Stimulated activated CD8-positive, alpha-beta memory T cell treated with anti-CD3 and anti-CD28 coated beads, Interleukin-15, amount 100 ng/mL, for 1 hour (primary cell): ENCODE measurements around the gene ZNF235.
A peak's percentile ranks its signal among the peaks of the same experiment; 100 is the strongest.
"Not testable (repeated sequence)": the region's sequence is repeated elsewhere in the genome, so short reads cannot be mapped to it uniquely, and the experiment has no call there.

Source experiments
- DNase-seq: peaks from one replicate; pipeline ENCODE4 v3.0.0-alpha.2; 2020; ENCODE audit warnings: low read depth

Gene ZNF235

DNA sequence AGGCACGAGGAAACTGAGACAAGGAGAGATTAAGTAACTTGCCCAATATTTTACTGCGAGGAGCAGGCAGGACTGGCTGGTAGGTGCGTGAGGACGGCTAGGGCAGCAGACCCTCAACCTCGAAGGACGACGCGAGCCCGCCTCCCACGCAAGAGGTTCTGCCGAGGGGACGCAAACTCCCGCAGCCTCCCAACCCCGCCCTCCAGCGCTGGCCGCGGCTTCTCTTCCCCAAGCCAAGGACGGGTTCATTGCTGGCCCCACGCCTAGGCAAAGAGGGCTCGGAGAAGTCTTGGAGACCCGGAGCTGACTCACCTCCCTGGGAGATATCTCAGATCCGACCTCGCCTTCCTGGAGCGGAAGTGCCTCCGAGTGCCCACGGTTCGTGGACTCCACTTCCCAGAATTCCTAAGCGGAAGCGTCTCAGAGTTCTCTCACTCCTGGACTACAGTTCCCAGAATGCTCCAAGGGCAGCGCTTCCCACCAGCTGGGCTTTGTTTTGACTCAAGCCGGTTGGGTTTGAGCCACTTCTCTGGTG, at the start of gene ZNF235:
Gene ZNF235, minus strand, starts transcription at position 367 of the 535 bp plus-strand sequence. CDS start 1,621 bp downstream, outside the sequence.
- peak; percentile 43 for DNase-seq

DNA sequence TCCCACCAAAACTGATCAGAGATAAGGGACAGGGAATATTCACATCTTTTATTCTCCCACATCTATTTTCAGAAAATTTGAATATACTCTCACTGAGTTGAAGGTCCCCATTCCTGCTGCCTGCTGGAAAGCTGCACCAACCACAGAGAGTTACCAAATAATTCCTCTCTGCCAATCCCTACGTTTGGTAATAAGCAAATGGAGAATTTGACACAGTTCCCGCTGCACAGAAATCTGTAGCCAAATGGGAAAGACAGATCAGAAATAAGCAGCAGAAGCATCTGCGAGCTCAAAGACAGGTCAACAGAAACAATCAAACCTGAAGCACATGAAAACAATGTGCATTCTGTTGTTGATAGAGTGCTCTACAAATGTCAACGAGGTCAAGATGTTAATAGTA, 41.7 kb upstream of the ZNF235 start:
- DNase-seq = no peak

DNA sequence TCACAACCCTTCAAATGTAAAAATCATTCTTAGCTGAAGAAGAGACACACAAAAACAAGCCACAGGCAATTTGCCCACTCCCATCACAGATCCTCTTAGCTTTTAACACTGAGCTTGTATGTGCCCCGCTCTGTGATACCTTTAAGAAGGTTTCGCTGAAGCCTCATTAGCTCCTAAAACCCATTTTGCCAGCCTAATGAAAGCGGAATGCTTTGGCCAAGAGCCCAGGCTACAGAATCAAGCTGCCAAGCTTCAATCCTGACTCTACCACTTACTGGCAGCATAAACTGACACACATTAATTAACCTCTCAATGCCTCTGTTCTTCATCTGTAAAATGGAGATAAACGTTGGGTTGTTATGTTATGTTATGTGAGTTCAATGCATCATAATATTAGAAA, 41.1 kb upstream of the ZNF235 start:
- no peak for DNase-seq

- DNase-seq = no peak
These were observed 39.4 kb upstream of the ZNF235 start for GRCh38 chr19:44344255-44344654.

DNA sequence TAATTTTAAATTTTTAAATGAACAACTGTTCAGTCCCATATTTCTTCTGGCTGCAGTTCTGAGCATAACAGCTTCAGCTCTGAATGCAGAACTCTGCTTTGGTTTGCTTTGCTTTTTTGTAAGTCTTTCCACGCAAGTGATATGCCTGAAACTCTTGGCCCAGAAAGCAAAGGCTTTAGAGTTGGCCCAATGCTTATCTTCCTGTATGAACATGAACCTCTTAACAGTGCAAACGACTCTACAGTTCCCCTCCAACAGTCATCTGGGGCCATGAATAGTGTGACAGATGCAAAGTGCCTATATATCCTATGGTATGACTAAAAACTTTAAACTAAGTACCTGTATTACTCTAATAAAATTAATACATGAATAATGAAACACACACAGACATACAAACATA, 37.0 kb upstream of the ZNF235 start:
- DNase-seq = no peak

DNA sequence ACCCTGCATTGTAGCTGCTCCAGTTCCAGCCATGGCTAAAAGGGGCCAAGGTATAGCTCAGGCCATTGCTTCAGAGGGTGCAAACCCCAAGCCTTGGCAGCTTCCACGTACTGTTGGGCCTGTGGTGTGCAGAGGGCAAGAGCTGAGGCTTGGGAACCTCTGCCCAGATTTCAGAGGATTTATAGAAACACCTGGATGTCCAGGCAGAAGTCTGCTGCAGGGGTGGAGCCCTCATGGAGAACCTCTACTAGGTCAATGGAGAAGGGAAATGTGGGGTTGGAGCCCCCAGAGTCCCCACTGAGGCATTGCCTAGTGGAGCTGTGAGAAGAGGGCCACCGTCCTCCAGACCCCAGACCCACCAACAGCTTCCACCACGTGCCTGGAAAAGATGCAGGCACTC, 29.8 kb upstream of the ZNF235 start:
- DNase-seq = not testable (repeated sequence)

GRCh38 chr19:44332145-44332544, 27.3 kb upstream of the ZNF235 start:
- DNase-seq = no peak

DNA sequence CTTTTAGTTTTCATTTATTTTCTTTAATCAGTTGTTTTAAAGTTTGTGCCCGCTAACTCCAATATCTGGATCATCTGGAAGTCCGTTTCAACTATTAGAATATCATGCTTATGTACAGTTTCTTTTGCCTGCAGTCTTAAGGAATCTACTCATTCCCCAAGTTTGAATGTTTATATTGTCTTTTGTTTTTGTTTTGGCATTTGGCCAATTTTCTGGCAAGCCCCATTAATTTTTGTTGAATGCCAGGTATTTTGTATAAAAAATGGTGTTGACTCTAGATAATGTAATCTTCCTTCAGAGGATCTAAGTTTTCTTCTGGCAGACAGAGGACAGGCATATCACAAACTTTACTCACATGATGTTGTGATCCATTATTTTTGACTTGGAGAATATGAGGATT, 11.1 kb upstream of the ZNF235 start:
- no peak for DNase-seq

DNA sequence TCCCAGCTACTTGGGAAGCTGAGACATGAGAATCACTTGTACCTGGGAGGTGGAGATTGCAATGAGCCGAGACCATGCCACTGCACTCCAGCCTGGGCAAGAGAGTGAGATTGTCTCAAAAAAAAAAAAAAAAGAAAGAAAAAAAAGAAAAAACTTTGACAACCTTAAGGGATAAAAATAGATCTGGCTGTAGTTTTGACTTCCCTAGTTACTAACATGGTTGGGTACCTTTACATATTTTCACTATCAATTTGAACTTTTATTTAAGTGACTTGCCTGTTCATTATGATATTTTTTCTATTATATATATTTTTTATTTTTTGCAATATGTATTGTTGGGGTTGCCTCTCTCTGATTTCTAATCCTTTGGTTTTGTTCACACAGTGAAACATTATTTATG, 8.4 kb upstream of the ZNF235 start:
- DNase-seq = no peak

DNA sequence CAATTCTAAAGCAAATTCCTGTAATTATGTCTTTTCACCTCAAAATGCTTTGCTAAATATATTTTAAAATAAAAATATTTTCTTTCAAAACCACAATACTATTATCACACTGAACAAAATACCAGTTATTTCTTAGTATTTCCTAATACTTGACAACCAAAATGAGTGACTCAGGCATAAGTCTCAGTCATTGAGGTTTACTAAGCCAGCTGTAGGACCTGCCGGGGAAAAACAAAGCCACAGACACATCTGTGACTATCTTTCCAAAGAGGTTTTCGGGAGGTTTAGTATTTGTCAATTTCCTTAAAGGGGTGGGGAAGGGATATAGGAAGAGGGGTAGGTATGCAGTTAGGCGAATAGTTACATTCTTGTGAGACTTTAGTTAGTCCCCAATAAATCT, 3.2 kb upstream of the ZNF235 start:
- no peak for DNase-seq

GRCh38 chr19:44306283-44306682, 1.5 kb upstream of the ZNF235 start:
- DNase-seq = no peak

GRCh38 chr19:44305457-44305856, 632 bp upstream of the ZNF235 start:
- no peak for DNase-seq

DNA sequence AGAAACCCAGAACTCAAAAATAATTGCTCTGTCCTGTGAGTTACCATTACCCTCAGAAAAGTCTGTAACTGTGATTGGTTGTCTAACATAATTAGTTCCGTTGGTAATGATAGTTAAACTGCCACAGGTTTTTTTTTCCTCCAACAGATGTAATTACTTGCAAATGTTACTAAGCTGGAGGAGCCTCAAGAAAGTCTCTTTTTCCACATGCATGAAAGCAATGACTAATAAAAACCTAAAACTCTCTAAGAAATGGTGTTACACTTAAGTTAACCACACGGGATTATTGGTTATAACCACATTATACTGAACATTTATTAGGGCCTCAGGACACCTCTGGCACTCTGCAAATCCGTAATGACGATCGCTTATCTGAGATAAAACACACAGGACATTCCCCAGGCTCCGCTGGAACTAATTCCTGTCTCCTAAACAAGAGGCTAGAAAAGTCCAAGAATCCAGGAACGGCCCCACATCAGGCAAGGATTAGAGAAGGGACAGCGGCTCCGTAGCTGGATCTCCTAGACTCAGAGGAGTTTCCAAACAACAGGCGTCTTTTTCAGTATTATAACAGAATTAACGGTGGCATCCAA, 753 bp downstream of the ZNF235 start:
- DNase-seq = no peak

DNA sequence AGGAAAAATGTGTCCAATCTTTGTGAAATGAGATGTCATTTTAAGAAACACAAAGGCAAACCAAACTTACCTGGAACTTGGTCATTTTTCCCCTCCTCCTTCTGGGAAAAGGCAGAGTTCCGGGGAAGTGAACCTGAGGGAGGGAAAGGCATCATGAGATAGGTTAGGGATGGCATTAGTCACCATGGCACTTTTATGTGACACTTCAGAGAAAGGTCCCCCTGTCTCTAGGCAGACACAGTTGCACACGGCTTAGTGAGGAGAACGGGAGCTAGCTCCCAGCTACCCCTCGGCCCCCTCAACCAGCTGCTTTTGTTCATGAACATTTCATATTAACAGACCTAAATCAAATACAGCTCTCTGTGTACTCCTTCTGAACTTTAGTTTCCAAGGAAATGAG, 1.5 kb downstream of the ZNF235 start:
- no peak for DNase-seq

DNA sequence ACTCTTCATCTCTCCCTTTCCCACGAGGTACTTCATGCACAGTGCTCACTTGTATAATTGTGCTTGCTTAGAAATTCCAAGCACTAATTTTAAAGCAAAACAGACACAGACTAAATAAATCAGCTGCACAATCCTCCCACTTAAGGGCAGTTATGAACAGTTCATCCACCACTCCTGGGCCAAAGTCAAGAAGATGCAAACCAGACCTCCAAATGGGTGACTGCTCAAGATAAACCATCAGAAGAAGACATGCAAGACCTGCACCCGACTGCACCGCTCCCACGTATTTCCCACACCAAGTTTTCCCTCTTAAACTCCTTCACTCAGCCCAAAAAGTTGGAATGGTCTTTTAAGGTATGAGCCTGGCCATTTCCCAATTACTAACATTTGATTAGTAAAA, 19.9 kb downstream of the ZNF235 start:
- DNase-seq = no peak

DNA sequence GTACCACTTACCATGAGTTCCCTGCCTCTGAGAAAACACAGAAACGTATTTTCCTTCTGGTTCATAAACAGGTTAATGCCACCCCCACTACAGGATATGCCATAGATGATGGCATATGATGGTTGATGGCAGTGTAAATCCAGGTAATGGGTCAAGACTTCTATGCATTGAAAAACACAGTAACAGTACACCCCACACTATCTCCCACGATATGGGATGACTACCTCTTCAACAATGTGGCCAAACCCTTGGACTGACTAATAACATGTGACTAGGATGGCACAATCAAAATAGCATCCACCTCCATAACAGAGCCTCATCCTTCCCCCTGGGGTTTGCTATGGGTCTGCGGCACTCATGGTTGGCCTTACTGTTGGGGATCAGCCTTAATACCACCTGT, 22.0 kb downstream of the ZNF235 start:
- DNase-seq = no peak

- no peak for DNase-seq
These were observed 23.9 kb downstream of the ZNF235 start for GRCh38 chr19:44280916-44281315.

GRCh38 chr19:44278181-44278690, 26.6 kb downstream of the ZNF235 start:
- DNase-seq = no peak

GRCh38 chr19:44277331-44277730, 27.5 kb downstream of the ZNF235 start:
- no peak for DNase-seq

- no peak for DNase-seq
These were observed 44.0 kb downstream of the ZNF235 start for GRCh38 chr19:44260695-44261446.

DNA sequence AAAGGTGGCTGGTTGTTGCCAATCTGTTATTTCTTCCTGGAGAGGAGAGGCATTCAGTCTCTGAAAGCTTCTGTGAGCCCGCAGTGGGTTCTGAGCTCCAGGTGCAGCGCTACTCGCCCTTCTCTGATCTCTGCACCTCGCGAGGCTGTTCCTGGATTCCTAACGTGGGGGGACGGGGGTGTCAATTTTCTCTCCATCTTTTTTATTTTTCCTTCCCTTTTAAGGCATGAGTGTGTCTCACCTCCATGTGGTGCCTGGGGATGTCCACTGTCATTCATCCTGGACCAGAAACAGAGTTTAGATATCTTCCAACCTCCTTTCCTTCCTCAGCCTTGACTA, 44.5 kb downstream of the ZNF235 start:
- no peak for DNase-seq

- no peak for DNase-seq
These were observed 45.9 kb downstream of the ZNF235 start for GRCh38 chr19:44258835-44259413.

GRCh38 chr19:44258136-44258535, 46.7 kb downstream of the ZNF235 start:
- DNase-seq = no peak
